SK-N-SH treated with all-trans-retinoic acid at 6 μM for 48 hours (cell line): ENCODE measurements around the gene CCDC80.

Source experiments
- ATAC-seq: fragments of 200-7000 bp; cut with Tn5 transposase; 3 replicates; pipeline ENCODE4 v1.9.1; 2020; ENCODE audit warnings: mild to moderate bottlenecking, moderate library complexity
- ARNTL ChIP-seq: fragments of 450-650 bp; formaldehyde crosslinking; IDR thresholded peaks from 2 replicates; pipeline ENCODE4 v1.5.0; 2020; ENCODE audit warnings: low read depth, mild to moderate bottlenecking, moderate library complexity, borderline replicate concordance
- BACH2 ChIP-seq: fragments of 250-450 bp; sonication (Bioruptor Pico); IDR thresholded peaks from 2 replicates; pipeline ENCODE4 v1.9.0; 2021; ENCODE audit warnings: mild to moderate bottlenecking, borderline replicate concordance
- CREB5 ChIP-seq: fragments of 250-450 bp; sonication (Bioruptor Pico); IDR thresholded peaks from 2 replicates; pipeline ENCODE4 v1.5.1; 2020; ENCODE audit warnings: low read depth, mild to moderate bottlenecking, moderate library complexity
- CSDC2 ChIP-seq: fragments of 250-450 bp; sonication (Bioruptor Pico); IDR thresholded peaks from 2 replicates; pipeline ENCODE4 v1.5.0; 2020; ENCODE audit warnings: mild to moderate bottlenecking, moderate library complexity
- CSRNP3 ChIP-seq: fragments of 250-450 bp; sonication (Bioruptor Pico); IDR thresholded peaks from 2 replicates; pipeline ENCODE4 v1.5.1; 2021; ENCODE audit warnings: mild to moderate bottlenecking, moderate library complexity
- ESRRG ChIP-seq: fragments of 250-450 bp; sonication (Bioruptor Pico); IDR thresholded peaks from 2 replicates; pipeline ENCODE4 v1.6.1; 2021; ENCODE audit warnings: mild to moderate bottlenecking
- GLIS3 ChIP-seq: fragments of 250-450 bp; sonication (Bioruptor Pico); IDR thresholded peaks from 2 replicates; pipeline ENCODE4 v1.5.0; 2020; ENCODE audit warnings: mild to moderate bottlenecking, moderate library complexity
- ISL1 ChIP-seq: fragments of 250-450 bp; sonication (Bioruptor Pico); IDR thresholded peaks from 2 replicates; pipeline ENCODE4 v2.1.2; 2022; ENCODE audit warnings: mild to moderate bottlenecking, moderate library complexity
- OSR1 ChIP-seq: fragments of 250-450 bp; sonication (Bioruptor Pico); IDR thresholded peaks from 2 replicates; pipeline ENCODE4 v1.8.0; 2022; ENCODE audit warnings: moderate library complexity, mild to moderate bottlenecking, inconsistent platforms
- PATZ1 ChIP-seq: fragments of 250-450 bp; sonication (Bioruptor Pico); IDR thresholded peaks from 2 replicates; pipeline ENCODE4 v1.8.0; 2020; ENCODE audit warnings: mild to moderate bottlenecking, moderate library complexity, borderline replicate concordance
- POU6F1 ChIP-seq: fragments of 250-450 bp; sonication (Bioruptor Pico); IDR thresholded peaks from 2 replicates; pipeline ENCODE4 v1.8.0; 2021; ENCODE audit warnings: low read depth, mild to moderate bottlenecking, moderate library complexity, borderline replicate concordance
- PPARA ChIP-seq: fragments of 250-450 bp; sonication (Bioruptor Pico); IDR thresholded peaks from 2 replicates; pipeline ENCODE4 v1.5.0; 2020; ENCODE audit warnings: mild to moderate bottlenecking, borderline replicate concordance
- RARB ChIP-seq: fragments of 250-450 bp; sonication (Bioruptor Pico); IDR thresholded peaks from 2 replicates; pipeline ENCODE4 v1.8.0; 2021; ENCODE audit warnings: mild to moderate bottlenecking, moderate library complexity
- SNAI2 ChIP-seq: fragments of 250-450 bp; sonication (Bioruptor Pico); IDR thresholded peaks from 2 replicates; pipeline ENCODE4 v1.5.0; 2020; ENCODE audit warnings: mild to moderate bottlenecking, moderate library complexity
- TCF4 ChIP-seq: fragments of 250-450 bp; sonication (Bioruptor Pico); IDR thresholded peaks from 2 replicates; pipeline ENCODE4 v1.8.0; 2021; ENCODE audit warnings: mild to moderate bottlenecking, moderate library complexity, borderline replicate concordance
- TOX ChIP-seq: fragments of 250-450 bp; sonication (Bioruptor Pico); IDR thresholded peaks from 2 replicates; pipeline ENCODE4 v1.8.0; 2021; ENCODE audit warnings: mild to moderate bottlenecking, moderate library complexity, borderline replicate concordance
- TSHZ2 ChIP-seq: fragments of 250-450 bp; sonication (Bioruptor Pico); IDR thresholded peaks from 2 replicates; pipeline ENCODE4 v1.5.0; 2020; ENCODE audit warnings: mild to moderate bottlenecking, moderate library complexity
- ZFP3 ChIP-seq: fragments of 250-450 bp; sonication (Bioruptor Pico); IDR thresholded peaks from 2 replicates; pipeline ENCODE4 v1.5.0; 2020; ENCODE audit warnings: mild to moderate bottlenecking, moderate library complexity
- ZFP30 ChIP-seq: fragments of 450-650 bp; formaldehyde crosslinking; IDR thresholded peaks from 2 replicates; pipeline ENCODE4 v1.5.0; 2022; ENCODE audit warnings: mild to moderate bottlenecking, moderate library complexity
- ZNF565 ChIP-seq: fragments of 450-650 bp; formaldehyde crosslinking; conservative IDR thresholded peaks from 2 replicates; pipeline ENCODE4 v1.5.0; 2020; ENCODE audit warnings: low read depth, mild to moderate bottlenecking, moderate library complexity
- ZNF70 ChIP-seq: fragments of 450-650 bp; formaldehyde crosslinking; IDR thresholded peaks from 2 replicates; pipeline ENCODE4 v1.5.0; 2020; ENCODE audit warnings: mild to moderate bottlenecking, moderate library complexity
- ZNF8 ChIP-seq: fragments of 450-650 bp; formaldehyde crosslinking; IDR thresholded peaks from 2 replicates; pipeline ENCODE4 v1.5.0; 2020; ENCODE audit warnings: mild to moderate bottlenecking, moderate library complexity

CCDC80 gene

GRCh38 chr3:112685420-112685819 lies 44.5 kb upstream of the CCDC80 start:
- peak; percentile 73 for ATAC-seq
- TF ChIP-seq ARNTL (CRISPR knock-in tag), result no peak
- no peak for TF ChIP-seq ISL1 (CRISPR knock-in tag)
- TF ChIP-seq ESRRG (CRISPR knock-in tag), result no peak
- TF ChIP-seq GLIS3, result no peak
- TF ChIP-seq BACH2 (CRISPR knock-in tag), result no peak
- TF ChIP-seq TOX (CRISPR knock-in tag), result no peak

- TF ChIP-seq ZNF8 (CRISPR knock-in tag), result no peak
- no peak for TF ChIP-seq TCF4 (CRISPR knock-in tag)
- no peak for TF ChIP-seq CREB5 (CRISPR knock-in tag)
- TF ChIP-seq ZNF565 (CRISPR knock-in tag), result no peak
- TF ChIP-seq ZFP3 (CRISPR knock-in tag), result no peak
- no peak for TF ChIP-seq RARB (CRISPR knock-in tag)
- no peak for TF ChIP-seq POU6F1 (CRISPR knock-in tag)
- TF ChIP-seq OSR1, result no peak
- no peak for TF ChIP-seq TSHZ2
- no peak for TF ChIP-seq TOX (CRISPR knock-in tag)
- no peak for TF ChIP-seq PPARA (CRISPR knock-in tag)
- TF ChIP-seq ISL1 (CRISPR knock-in tag), result no peak
- ATAC-seq, result peak; percentile 29
Measured at GRCh38 chr3:112682361-112682760, 41.4 kb upstream of the CCDC80 start.

- TF ChIP-seq ISL1 (CRISPR knock-in tag) (peak; percentile 42), ZNF8 (CRISPR knock-in tag) (no peak), PATZ1 (no peak), PPARA (CRISPR knock-in tag) (no peak), ZFP30 (no peak)
- TF ChIP-seq, all 23 proteins: peak for 1
- peak; percentile 74 for ATAC-seq
Measured at GRCh38 chr3:112681822-112682325, 40.9 kb upstream of the CCDC80 start.

GRCh38 chr3:112676659-112677234 lies 35.8 kb upstream of the CCDC80 start:
- ATAC-seq, result peak; percentile 83
- TF ChIP-seq BACH2 (CRISPR knock-in tag) (no peak), CSRNP3 (CRISPR knock-in tag) (no peak), OSR1 (no peak), ZNF70 (CRISPR knock-in tag) (no peak), ISL1 (CRISPR knock-in tag) (no peak), CREB5 (CRISPR knock-in tag) (no peak), ZFP30 (no peak), ARNTL (CRISPR knock-in tag) (no peak), RARB (CRISPR knock-in tag) (no peak), GLIS3 (no peak), ZFP3 (CRISPR knock-in tag) (no peak), PPARA (CRISPR knock-in tag) (no peak), TOX (CRISPR knock-in tag) (no peak), ESRRG (CRISPR knock-in tag) (no peak), ZNF565 (CRISPR knock-in tag) (no peak), ZNF8 (CRISPR knock-in tag) (no peak), SNAI2 (no peak), POU6F1 (CRISPR knock-in tag) (no peak), CSDC2 (CRISPR knock-in tag) (no peak)
